ENCODE results near the gene ALPP.

DNA sequence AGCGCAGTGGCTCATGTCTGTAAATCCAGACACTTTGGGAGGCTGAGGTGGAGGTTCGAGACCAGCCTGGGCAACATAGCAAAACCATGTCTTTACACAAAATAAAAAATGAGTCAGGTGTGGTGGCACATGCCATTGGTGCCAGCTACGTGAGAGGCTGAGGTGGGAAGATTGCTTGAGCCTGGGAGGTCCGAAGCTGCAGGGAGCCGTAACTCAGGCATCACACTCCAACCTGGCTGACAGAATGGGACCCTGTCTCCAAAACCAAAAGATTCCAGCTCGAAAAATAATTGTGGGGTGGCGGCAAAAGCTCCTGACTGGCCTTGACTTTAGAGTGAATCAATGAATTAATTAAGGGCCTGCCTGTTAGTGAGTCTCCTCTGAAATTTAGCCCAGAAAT, 1.2 kb upstream of the ALPP start:
- TF ChIP-seq, protein P1, sequence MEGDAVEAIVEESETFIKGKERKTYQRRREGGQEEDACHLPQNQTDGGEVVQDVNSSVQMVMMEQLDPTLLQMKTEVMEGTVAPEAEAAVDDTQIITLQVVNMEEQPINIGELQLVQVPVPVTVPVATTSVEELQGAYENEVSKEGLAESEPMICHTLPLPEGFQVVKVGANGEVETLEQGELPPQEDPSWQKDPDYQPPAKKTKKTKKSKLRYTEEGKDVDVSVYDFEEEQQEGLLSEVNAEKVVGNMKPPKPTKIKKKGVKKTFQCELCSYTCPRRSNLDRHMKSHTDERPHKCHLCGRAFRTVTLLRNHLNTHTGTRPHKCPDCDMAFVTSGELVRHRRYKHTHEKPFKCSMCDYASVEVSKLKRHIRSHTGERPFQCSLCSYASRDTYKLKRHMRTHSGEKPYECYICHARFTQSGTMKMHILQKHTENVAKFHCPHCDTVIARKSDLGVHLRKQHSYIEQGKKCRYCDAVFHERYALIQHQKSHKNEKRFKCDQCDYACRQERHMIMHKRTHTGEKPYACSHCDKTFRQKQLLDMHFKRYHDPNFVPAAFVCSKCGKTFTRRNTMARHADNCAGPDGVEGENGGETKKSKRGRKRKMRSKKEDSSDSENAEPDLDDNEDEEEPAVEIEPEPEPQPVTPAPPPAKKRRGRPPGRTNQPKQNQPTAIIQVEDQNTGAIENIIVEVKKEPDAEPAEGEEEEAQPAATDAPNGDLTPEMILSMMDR (IDR thresholded peaks at IDR 0.05) = no peak
- no peak for TF ChIP-seq POLR2A (IDR thresholded peaks at IDR 0.05)

Measured in testis (tissue), 2 donors.